Lung (tissue), 12 donors: ENCODE data around the gene GMEB2. TPM values are rescaled to one million over a fixed set of nuclear protein-coding genes. Genes with fewer than 3 reads are reported as not detected.

Experiments
- ATAC-seq: fragments of 200-7000 bp; cut with Tn5 transposase; one replicate; pipeline ENCODE4 v1.9.1; 2020; ENCODE audit warnings: moderate number of reproducible peaks; ENCODE audit not compliant: insufficient read depth, low FRiP score
- DNase-seq, 3 donors: peaks; one replicate each; pipeline ENCODE4 v3.0.0-alpha.2; 2013 to 2017
- H3K27ac ChIP-seq, 2 donors: one replicate each; pipeline ENCODE4 v1.5.1; 2013; ENCODE audit warnings: mild to moderate bottlenecking in 2 of 2, moderate library complexity in 2 of 2, control low read depth in 1 of 2, inconsistent platforms in 1 of 2, low read depth in 1 of 2, low read length in 1 of 2
- H3K27me3 ChIP-seq, 3 donors: one replicate each; pipeline ENCODE4 v1.5.1; 2013; ENCODE audit warnings: low read length in 2 of 3; ENCODE audit not compliant: control insufficient read depth in 3 of 3, insufficient read depth in 3 of 3
- H3K36me3 ChIP-seq, 4 donors: one replicate each; pipeline ENCODE4 v1.5.1; 2013; ENCODE audit warnings: low read length in 4 of 4, mild to moderate bottlenecking in 1 of 4, moderate library complexity in 1 of 4; ENCODE audit not compliant: control insufficient read depth in 4 of 4, insufficient read depth in 4 of 4
- H3K4me1 ChIP-seq, 5 donors: one replicate each; pipeline ENCODE4 v1.5.1; 2013; ENCODE audit warnings: low read length in 5 of 5, mild to moderate bottlenecking in 2 of 5, moderate library complexity in 1 of 5; ENCODE audit not compliant: control insufficient read depth in 5 of 5, insufficient read depth in 5 of 5
- H3K4me3 ChIP-seq: one replicate; pipeline ENCODE4 v1.5.1; 2013; ENCODE audit warnings: mild to moderate bottlenecking, control low read depth, moderate library complexity
- H3K9ac ChIP-seq, 2 donors: one replicate each; pipeline ENCODE4 v1.5.1; 2013; ENCODE audit warnings: low read length in 2 of 2, control low read depth in 1 of 2; ENCODE audit not compliant: insufficient read depth in 1 of 2
- H3K9me3 ChIP-seq, 4 donors: one replicate each; pipeline ENCODE4 v1.5.1; 2013; ENCODE audit warnings: low read length in 3 of 4, mild to moderate bottlenecking in 1 of 4, moderate library complexity in 1 of 4; ENCODE audit not compliant: control insufficient read depth in 4 of 4, insufficient read depth in 3 of 4
- WGBS, 2 donors: extraction: QIAGEN DNeasy Blood & Tissue Kit; methylation state at CpG; one replicate each; pipeline ENCODE4 v1.1.7; 2013; 5-methylcytosine and 5-hydroxymethylcytosine counted together
- polyA plus RNA-seq, 2 donors: library from polyadenylated mRNA; stranded (reverse); fragments of 200-250 nt; gene quantifications; one replicate each; pipeline ENCODE4 v1.2.1, GENCODE V29; 2013
- total RNA-seq, 2 donors: library from RNA; depleted of rRNA in 1 of 2; stranded (reverse); fragments of >200 nt in 1 of 2; gene quantifications; one replicate each; pipeline ENCODE4 v1.2.1, GENCODE V29; 2014 to 2021
- TF ChIP-seq, protein P1 (sequence below): IDR thresholded peaks from 2 replicates; pipeline ENCODE4 v1.5.1; 2012; ENCODE audit warnings: mild to moderate bottlenecking; ENCODE audit errors: control extremely low read depth, extremely low read depth
- donor health status: control.
- donor health status: control.
- donor health status: Bipolar disorder and iron deficiency.
- donor health status: healthy.
- donor health status: DM: yes; HTN: yes; CAD: no.

GMEB2 gene
- total and polyA plus RNA-seq, 4 donors, result 7.6 to 12.9 (median 10.3) TPM

DNA sequence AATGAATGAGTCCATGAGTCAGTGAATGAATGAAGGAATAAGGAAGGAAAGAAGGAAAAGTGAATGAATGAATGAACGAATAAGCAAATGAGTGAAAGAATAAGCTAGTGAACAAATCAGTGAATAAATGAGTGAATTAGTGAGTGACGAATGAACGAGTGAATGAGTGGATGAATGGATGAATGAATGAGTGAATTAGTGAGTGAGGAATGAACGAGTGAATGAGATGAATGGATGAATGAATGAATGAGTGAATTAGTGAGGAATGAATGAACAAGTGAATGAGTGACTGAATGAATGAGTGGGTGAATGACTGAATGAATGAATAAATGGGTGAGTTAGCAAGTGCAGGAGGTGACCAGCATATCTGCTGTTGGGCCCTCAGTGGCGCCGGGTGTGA lies 83.2 kb downstream of the GMEB2 start:
- TF ChIP-seq, protein P1, sequence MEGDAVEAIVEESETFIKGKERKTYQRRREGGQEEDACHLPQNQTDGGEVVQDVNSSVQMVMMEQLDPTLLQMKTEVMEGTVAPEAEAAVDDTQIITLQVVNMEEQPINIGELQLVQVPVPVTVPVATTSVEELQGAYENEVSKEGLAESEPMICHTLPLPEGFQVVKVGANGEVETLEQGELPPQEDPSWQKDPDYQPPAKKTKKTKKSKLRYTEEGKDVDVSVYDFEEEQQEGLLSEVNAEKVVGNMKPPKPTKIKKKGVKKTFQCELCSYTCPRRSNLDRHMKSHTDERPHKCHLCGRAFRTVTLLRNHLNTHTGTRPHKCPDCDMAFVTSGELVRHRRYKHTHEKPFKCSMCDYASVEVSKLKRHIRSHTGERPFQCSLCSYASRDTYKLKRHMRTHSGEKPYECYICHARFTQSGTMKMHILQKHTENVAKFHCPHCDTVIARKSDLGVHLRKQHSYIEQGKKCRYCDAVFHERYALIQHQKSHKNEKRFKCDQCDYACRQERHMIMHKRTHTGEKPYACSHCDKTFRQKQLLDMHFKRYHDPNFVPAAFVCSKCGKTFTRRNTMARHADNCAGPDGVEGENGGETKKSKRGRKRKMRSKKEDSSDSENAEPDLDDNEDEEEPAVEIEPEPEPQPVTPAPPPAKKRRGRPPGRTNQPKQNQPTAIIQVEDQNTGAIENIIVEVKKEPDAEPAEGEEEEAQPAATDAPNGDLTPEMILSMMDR, result no peak
- H3K27me3 ChIP-seq, result peaks cover 0 to 19% (median 5%) of the 10 kb centered on the region in 3 donors
- no peak for ATAC-seq
- no peak for DNase-seq
- no peaks in the 10 kb centered on the region for H3K4me1 ChIP-seq
- no peak overlapping the region for H3K4me3 ChIP-seq
- no peaks in the 10 kb centered on the region for H3K9me3 ChIP-seq
- no peaks in the 10 kb centered on the region for H3K36me3 ChIP-seq
- no peak overlapping the region for H3K9ac ChIP-seq
- no peak overlapping the region for H3K27ac ChIP-seq
- 91 to 97% methylated on average over 6 of the region's 6 CpGs for WGBS, 2 donors

DNA sequence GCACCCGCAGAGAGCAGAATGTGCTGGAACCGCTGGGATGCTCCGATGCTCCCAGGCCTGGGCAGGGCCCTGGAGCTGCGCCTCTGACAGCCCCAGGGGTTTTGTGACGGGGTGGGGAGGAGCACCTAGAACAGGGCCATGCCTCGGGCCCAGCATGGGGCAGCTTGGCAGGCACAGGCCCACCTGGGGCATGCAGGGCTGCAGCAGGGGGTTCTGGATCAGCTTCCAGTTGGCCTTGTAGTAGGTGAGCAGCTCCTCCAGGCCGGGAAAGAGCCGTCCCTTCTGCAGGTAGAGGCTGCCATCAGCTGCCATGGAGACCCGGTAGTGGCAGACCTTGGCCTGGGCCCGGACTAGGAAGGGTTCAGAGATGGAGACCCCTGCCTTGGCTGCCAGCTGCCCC lies 83.8 kb downstream of the GMEB2 start:
- WGBS, 2 donors, result 87 to 89% methylated on average over 10 of the region's 10 CpGs
- DNase-seq, result no peak
- no peak overlapping the region for H3K9ac ChIP-seq

DNA sequence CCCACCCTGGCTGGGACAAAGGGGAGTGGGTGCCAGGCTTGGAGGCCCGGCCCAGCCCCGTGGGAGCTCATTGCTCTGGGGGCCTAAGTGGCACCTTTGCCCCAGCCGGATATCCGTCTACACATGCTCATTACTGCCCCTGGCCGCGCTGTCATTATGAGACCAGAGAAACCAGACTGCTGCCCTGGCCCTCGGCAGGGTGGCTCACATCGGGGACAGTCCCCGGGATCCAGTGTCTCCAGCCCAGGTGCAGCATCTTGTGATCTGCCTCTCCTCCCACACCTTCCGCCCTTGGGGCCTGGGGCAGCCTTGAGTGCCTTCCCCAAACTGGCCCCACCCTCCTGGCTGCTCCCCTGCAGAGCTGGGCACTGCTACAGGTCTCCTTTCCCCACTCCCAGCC lies 84.2 kb downstream of the GMEB2 start:
- H3K9me3 ChIP-seq, result no peaks in the 10 kb centered on the region
- TF ChIP-seq, protein P1, result no peak
- DNase-seq (no peak), ATAC-seq (no peak)
- H3K4me1 ChIP-seq, result no peaks in the 10 kb centered on the region
- H3K27me3 ChIP-seq, result peaks cover 0 to 12% (median 0%) of the 10 kb centered on the region in 3 donors
- H3K4me3 ChIP-seq, result no peak overlapping the region
- no peaks in the 10 kb centered on the region for H3K36me3 ChIP-seq
- no peak overlapping the region for H3K9ac ChIP-seq
- 88 to 89% methylated on average over 10 of the region's 10 CpGs for WGBS, 2 donors
- H3K27ac ChIP-seq, result no peak overlapping the region

More for the DNA sequence above, 83.8 kb downstream of the GMEB2 start:
- no peak overlapping the region for H3K27ac ChIP-seq
- H3K4me3 ChIP-seq, result no peak overlapping the region
- H3K9me3 ChIP-seq, result no peaks in the 10 kb centered on the region
- no peak for ATAC-seq
- no peaks in the 10 kb centered on the region for H3K36me3 ChIP-seq
- H3K4me1 ChIP-seq, result no peaks in the 10 kb centered on the region
- TF ChIP-seq, protein P1, result no peak
- H3K27me3 ChIP-seq, result peaks cover 0 to 16% (median 3%) of the 10 kb centered on the region in 3 donors

DNA sequence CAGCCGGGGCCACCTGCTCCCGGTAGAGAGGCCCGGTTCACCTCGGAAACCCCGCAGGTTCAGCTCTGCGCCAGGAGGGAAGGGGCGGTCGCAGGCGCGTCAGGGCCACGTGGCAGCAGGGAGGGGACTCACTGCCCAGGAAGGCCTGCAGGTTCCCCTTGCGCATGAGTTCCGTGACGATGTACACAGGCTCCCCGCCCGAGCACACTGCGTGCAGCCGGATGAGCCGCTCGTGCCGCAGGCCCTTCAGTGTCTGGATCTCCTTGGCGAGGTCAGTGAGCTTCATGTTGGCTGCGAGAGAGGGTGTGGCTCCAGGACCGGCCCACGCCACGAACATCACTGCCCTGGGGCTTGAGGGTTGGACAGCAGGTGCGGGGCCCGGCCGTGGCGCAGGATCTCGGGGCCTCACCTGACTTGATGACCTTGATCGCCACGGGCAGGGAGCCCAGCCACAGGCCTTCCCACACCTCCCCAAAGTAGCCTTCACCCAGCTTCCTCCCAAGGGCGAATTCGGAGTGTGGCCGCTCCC lies 84.8 kb downstream of the GMEB2 start:
- WGBS, 2 donors, result 84 to 93% methylated on average over 35 to 36 of the region's 36 CpGs
- ATAC-seq (no peak), DNase-seq (no peak)
- Histone ChIP-seq H3K27me3 (peaks cover 0 to 12% (median 0%) of the 10 kb centered on the region in 3 donors), H3K4me1 (no peaks in the 10 kb centered on the region), H3K9ac (no peak overlapping the region), H3K27ac (no peak overlapping the region), H3K9me3 (no peaks in the 10 kb centered on the region), H3K4me3 (no peak overlapping the region), H3K36me3 (no peaks in the 10 kb centered on the region)
- TF ChIP-seq, protein P1, result no peak
